WTC11 (cell line): ENCODE results near the gene EML6. TPM values are rescaled to one million over a fixed set of nuclear protein-coding genes. Genes with fewer than 3 reads are reported as not detected.

Experiments used
- ATAC-seq: fragments of 200-7000 bp; cut with Tn5 transposase; 2 replicates; pipeline ENCODE4 v1.10.0; 2021; ENCODE audit warnings: mild to moderate bottlenecking, moderate library complexity
- CTCF ChIA-PET: fragments of 300-600 bp; sonication (Branson Sonifier 250); formaldehyde crosslinking; loops from one replicate; lab custom pipeline; 2021; ENCODE audit warnings: antibody characterized with exemption; lab: Charles Lee
- POLR2A ChIA-PET: fragments of 350-600 bp; sonication (Branson Sonifier 250); formaldehyde crosslinking; loops from one replicate; lab custom pipeline; 2021; ENCODE audit warnings: antibody characterized with exemption; lab: Charles Lee
- DNase-seq: peaks from one replicate; pipeline ENCODE4 v3.0.0; 2021; ENCODE audit warnings: low spot score
- H3K27ac Mint-ChIP-seq: 2 replicates; pipeline ENCODE4 v1.8.0; 2021; ENCODE audit warnings: mixed read lengths
- H3K27me3 Mint-ChIP-seq: 2 replicates; pipeline ENCODE4 v1.8.0; 2021; ENCODE audit warnings: low read depth, mild to moderate bottlenecking, moderate library complexity, mixed read lengths
- H3K36me3 Mint-ChIP-seq: 2 replicates; pipeline ENCODE4 v1.8.0; 2021; ENCODE audit warnings: mixed read lengths
- H3K4me1 Mint-ChIP-seq: 2 replicates; pipeline ENCODE4 v1.8.0; 2022; ENCODE audit warnings: mixed read lengths
- H3K4me3 Mint-ChIP-seq: 2 replicates; pipeline ENCODE4 v1.8.0; 2021; ENCODE audit warnings: mild to moderate bottlenecking, moderate library complexity, mixed read lengths
- H3K9me3 Mint-ChIP-seq: 2 replicates; pipeline ENCODE4 v1.8.0; 2021; ENCODE audit warnings: mixed read lengths
- EMX1 ChIP-seq: fragments of 250-450 bp; sonication (Bioruptor Pico); IDR thresholded peaks from 2 replicates; pipeline ENCODE4 v1.8.0; 2021; ENCODE audit warnings: mild to moderate bottlenecking
- FOXJ3 ChIP-seq: sonication (generic); formaldehyde crosslinking; IDR thresholded peaks from 2 replicates; pipeline ENCODE4 v1.9.0; 2021; ENCODE audit warnings: missing genetic modification reagents, mild to moderate bottlenecking, borderline replicate concordance
- HMGA2 ChIP-seq: fragments of 250-450 bp; sonication (Bioruptor Pico); IDR thresholded peaks from 2 replicates; pipeline ENCODE4 v1.4.0; 2021; ENCODE audit warnings: mild to moderate bottlenecking, moderate library complexity
- JUN ChIP-seq: sonication (generic); formaldehyde crosslinking; IDR thresholded peaks from 2 replicates; pipeline ENCODE4 v1.8.0; 2023; ENCODE audit warnings: mild to moderate bottlenecking, missing genetic modification reagents
- MXD4 ChIP-seq: fragments of 250-450 bp; sonication (Bioruptor Pico); IDR thresholded peaks from 2 replicates; pipeline ENCODE4 v1.8.0; 2021; ENCODE audit warnings: mild to moderate bottlenecking, moderate library complexity, borderline replicate concordance
- ZBTB21 ChIP-seq: sonication (generic); formaldehyde crosslinking; IDR thresholded peaks from 2 replicates; pipeline ENCODE4 v1.8.1; 2023; ENCODE audit warnings: mild to moderate bottlenecking, missing genetic modification reagents, borderline replicate concordance
- ZNF121 ChIP-seq: sonication (generic); formaldehyde crosslinking; IDR thresholded peaks from 2 replicates; pipeline ENCODE4 v1.8.0; 2023; ENCODE audit warnings: missing genetic modification reagents
- ZNF671 ChIP-seq: fragments of 250-450 bp; sonication (Bioruptor Pico); IDR thresholded peaks from 2 replicates; pipeline ENCODE4 v1.8.0; 2021; ENCODE audit warnings: mild to moderate bottlenecking
- total RNA-seq: library from RNA; stranded (reverse); gene quantifications from 3 replicates; pipeline ENCODE4 v1.2.3, GENCODE V29; 2021
- TF ChIP-seq, protein P1 (sequence below): sonication (generic); formaldehyde crosslinking; IDR thresholded peaks from 2 replicates; pipeline ENCODE4 v1.8.1; 2022; ENCODE audit warnings: low read depth, missing genetic modification reagents, borderline replicate concordance
- TF ChIP-seq, protein P2 (sequence below): sonication (generic); formaldehyde crosslinking; IDR thresholded peaks from 2 replicates; pipeline ENCODE4 v1.8.1; 2023; ENCODE audit warnings: mild to moderate bottlenecking, missing genetic modification reagents, moderate library complexity
- TF ChIP-seq, protein P3 (sequence below): fragments of 250-450 bp; sonication (Bioruptor Pico); IDR thresholded peaks from 2 replicates; pipeline ENCODE4 v2.1.2; 2022; ENCODE audit warnings: mild to moderate bottlenecking, moderate library complexity
- TF ChIP-seq, protein P4 (sequence below): sonication (generic); formaldehyde crosslinking; IDR thresholded peaks from 2 replicates; pipeline ENCODE4 v1.8.0; 2023; ENCODE audit warnings: mild to moderate bottlenecking, missing genetic modification reagents
- TF ChIP-seq, protein P5 (sequence below): fragments of 250-450 bp; sonication (Bioruptor Pico); IDR thresholded peaks from 2 replicates; pipeline ENCODE4 v1.9.0; 2021; ENCODE audit warnings: moderate library complexity, mild to moderate bottlenecking, inconsistent platforms, borderline replicate concordance
- TF ChIP-seq, protein P6 (sequence below): sonication (generic); formaldehyde crosslinking; IDR thresholded peaks from 2 replicates; pipeline ENCODE4 v1.8.1; 2023; ENCODE audit warnings: mild to moderate bottlenecking, missing genetic modification reagents
- TF ChIP-seq, protein P7 (sequence below): fragments of 250-450 bp; sonication (Bioruptor Pico); IDR thresholded peaks from 2 replicates; pipeline ENCODE4 v1.8.0; 2021; ENCODE audit warnings: mild to moderate bottlenecking

EML6 gene
- total RNA-seq, 1 experiment from 2014 or later: 2.1 TPM

DNA sequence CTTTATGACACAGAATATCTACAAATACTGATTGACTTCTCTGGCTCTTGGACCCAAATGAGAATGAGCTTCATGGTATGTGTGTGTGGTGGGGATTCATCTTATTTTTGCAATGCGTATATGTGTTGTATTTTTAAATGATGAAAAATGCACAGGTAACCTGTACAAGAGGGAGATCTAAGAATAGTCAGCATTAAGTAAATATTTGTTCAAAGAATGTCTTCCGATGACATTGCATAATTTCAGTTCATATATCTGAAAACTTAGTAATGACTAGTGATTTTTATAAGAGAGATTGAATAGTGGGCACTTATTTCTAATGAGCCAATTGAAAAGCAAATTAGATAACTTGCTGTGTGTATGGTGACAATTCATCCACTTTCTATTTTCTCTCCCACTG lies 66.4 kb downstream of the EML6 start:
- Mint-ChIP-seq H3K9me3 (no peaks in the 10 kb centered on the region), H3K4me1 (no peaks in the 10 kb centered on the region), H3K27ac (no peak overlapping the region), H3K4me3 (no peak overlapping the region), H3K36me3 (no peaks in the 10 kb centered on the region), H3K27me3 (no peaks in the 10 kb centered on the region)
- ChIA-PET CTCF (no interaction called here), POLR2A (no interaction called here)
- TF ChIP-seq ZNF671 (CRISPR knock-in tag) (no peak), ZNF121 (CRISPR knock-in tag) (no peak), JUN (CRISPR knock-in tag) (no peak)
- no peak for DNase-seq
- no peak for ATAC-seq

DNA sequence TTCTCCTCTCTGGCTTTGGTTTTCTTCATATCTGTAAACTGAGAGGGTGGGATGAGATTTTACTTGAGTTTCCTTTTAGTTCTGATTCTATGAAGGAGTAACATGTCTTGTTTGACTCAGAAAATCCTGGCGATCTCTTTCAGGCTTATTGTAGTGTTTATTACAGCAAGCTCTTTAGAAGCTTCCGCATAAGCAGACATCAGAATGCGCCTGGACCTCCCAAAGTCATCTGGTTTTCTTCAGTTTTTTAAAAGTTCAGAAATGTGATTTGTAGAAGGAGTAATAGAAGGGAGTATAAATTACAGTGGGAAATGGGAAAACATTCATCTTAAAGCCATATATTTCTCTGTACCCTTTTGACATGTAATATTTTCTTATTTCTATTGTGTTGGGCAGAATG lies 68.4 kb downstream of the EML6 start:
- Mint-ChIP-seq H3K4me1 (no peaks in the 10 kb centered on the region), H3K4me3 (no peak overlapping the region), H3K9me3 (no peaks in the 10 kb centered on the region), H3K36me3 (no peaks in the 10 kb centered on the region), H3K27me3 (no peaks in the 10 kb centered on the region), H3K27ac (no peak overlapping the region)
- ATAC-seq (no peak), DNase-seq (no peak)
- POLR2A ChIA-PET: no interaction called here
- no peak for TF ChIP-seq ZNF121 (CRISPR knock-in tag)
- TF ChIP-seq, protein P1, sequence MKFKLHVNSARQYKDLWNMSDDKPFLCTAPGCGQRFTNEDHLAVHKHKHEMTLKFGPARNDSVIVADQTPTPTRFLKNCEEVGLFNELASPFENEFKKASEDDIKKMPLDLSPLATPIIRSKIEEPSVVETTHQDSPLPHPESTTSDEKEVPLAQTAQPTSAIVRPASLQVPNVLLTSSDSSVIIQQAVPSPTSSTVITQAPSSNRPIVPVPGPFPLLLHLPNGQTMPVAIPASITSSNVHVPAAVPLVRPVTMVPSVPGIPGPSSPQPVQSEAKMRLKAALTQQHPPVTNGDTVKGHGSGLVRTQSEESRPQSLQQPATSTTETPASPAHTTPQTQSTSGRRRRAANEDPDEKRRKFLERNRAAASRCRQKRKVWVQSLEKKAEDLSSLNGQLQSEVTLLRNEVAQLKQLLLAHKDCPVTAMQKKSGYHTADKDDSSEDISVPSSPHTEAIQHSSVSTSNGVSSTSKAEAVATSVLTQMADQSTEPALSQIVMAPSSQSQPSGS (CRISPR knock-in tag): no peak
- TF ChIP-seq, protein P2, sequence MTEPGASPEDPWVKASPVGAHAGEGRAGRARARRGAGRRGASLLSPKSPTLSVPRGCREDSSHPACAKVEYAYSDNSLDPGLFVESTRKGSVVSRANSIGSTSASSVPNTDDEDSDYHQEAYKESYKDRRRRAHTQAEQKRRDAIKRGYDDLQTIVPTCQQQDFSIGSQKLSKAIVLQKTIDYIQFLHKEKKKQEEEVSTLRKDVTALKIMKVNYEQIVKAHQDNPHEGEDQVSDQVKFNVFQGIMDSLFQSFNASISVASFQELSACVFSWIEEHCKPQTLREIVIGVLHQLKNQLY (CRISPR knock-in tag): no peak
- TF ChIP-seq, protein P3, sequence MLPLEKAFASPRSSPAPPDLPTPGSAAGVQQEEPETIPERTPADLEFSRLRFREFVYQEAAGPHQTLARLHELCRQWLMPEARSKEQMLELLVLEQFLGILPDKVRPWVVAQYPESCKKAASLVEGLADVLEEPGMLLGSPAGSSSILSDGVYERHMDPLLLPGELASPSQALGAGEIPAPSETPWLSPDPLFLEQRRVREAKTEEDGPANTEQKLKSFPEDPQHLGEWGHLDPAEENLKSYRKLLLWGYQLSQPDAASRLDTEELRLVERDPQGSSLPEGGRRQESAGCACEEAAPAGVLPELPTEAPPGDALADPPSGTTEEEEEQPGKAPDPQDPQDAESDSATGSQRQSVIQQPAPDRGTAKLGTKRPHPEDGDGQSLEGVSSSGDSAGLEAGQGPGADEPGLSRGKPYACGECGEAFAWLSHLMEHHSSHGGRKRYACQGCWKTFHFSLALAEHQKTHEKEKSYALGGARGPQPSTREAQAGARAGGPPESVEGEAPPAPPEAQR (CRISPR knock-in tag): no peak
- TF ChIP-seq, protein P4, sequence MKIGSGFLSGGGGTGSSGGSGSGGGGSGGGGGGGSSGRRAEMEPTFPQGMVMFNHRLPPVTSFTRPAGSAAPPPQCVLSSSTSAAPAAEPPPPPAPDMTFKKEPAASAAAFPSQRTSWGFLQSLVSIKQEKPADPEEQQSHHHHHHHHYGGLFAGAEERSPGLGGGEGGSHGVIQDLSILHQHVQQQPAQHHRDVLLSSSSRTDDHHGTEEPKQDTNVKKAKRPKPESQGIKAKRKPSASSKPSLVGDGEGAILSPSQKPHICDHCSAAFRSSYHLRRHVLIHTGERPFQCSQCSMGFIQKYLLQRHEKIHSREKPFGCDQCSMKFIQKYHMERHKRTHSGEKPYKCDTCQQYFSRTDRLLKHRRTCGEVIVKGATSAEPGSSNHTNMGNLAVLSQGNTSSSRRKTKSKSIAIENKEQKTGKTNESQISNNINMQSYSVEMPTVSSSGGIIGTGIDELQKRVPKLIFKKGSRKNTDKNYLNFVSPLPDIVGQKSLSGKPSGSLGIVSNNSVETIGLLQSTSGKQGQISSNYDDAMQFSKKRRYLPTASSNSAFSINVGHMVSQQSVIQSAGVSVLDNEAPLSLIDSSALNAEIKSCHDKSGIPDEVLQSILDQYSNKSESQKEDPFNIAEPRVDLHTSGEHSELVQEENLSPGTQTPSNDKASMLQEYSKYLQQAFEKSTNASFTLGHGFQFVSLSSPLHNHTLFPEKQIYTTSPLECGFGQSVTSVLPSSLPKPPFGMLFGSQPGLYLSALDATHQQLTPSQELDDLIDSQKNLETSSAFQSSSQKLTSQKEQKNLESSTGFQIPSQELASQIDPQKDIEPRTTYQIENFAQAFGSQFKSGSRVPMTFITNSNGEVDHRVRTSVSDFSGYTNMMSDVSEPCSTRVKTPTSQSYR: no peak
- TF ChIP-seq, protein P5, sequence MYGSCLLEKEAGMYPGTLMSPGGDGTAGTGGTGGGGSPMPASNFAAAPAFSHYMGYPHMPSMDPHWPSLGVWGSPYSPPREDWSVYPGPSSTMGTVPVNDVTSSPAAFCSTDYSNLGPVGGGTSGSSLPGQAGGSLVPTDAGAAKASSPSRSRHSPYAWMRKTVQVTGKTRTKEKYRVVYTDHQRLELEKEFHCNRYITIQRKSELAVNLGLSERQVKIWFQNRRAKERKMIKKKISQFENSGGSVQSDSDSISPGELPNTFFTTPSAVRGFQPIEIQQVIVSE (CRISPR knock-in tag): no peak
- CTCF ChIA-PET: no interaction called here

DNA sequence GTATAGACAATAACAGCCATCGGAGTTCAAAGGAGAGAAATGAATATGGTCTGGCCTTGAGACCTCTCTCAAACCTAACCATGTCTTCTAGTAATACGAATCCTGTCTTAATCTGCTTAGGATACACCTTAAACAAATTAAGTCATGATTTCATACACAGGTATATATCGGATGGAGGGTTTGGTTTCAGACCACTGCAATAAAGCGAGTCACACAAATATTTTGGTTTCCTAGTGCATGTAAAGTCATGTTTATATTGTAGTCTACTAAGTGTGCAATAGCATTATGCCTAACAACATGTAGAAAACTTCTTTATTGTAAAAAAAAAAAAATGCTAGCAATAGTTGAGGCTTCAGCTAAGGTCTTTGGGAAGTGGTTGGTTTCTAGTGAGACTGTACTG lies 73.8 kb downstream of the EML6 start:
- Mint-ChIP-seq H3K36me3 (no peaks in the 10 kb centered on the region), H3K4me3 (no peak overlapping the region), H3K4me1 (no peaks in the 10 kb centered on the region)
- ChIA-PET CTCF (interaction anchor here (1.1 to 1.2 kb wide), 2 partner anchors 35 to 41 kb away, joined by 3 to 5 read pairs; no protein-coding TSS in a partner anchor), POLR2A (no interaction called here)
- no peak for TF ChIP-seq MXD4 (CRISPR knock-in tag)
- no peak for TF ChIP-seq EMX1 (CRISPR knock-in tag)
- no peak for TF ChIP-seq HMGA2 (CRISPR knock-in tag)
- TF ChIP-seq ZBTB21 (CRISPR knock-in tag): no peak
- TF ChIP-seq, protein P6, sequence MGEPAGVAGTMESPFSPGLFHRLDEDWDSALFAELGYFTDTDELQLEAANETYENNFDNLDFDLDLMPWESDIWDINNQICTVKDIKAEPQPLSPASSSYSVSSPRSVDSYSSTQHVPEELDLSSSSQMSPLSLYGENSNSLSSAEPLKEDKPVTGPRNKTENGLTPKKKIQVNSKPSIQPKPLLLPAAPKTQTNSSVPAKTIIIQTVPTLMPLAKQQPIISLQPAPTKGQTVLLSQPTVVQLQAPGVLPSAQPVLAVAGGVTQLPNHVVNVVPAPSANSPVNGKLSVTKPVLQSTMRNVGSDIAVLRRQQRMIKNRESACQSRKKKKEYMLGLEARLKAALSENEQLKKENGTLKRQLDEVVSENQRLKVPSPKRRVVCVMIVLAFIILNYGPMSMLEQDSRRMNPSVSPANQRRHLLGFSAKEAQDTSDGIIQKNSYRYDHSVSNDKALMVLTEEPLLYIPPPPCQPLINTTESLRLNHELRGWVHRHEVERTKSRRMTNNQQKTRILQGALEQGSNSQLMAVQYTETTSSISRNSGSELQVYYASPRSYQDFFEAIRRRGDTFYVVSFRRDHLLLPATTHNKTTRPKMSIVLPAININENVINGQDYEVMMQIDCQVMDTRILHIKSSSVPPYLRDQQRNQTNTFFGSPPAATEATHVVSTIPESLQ (CRISPR knock-in tag): no peak
- TF ChIP-seq, protein P7, sequence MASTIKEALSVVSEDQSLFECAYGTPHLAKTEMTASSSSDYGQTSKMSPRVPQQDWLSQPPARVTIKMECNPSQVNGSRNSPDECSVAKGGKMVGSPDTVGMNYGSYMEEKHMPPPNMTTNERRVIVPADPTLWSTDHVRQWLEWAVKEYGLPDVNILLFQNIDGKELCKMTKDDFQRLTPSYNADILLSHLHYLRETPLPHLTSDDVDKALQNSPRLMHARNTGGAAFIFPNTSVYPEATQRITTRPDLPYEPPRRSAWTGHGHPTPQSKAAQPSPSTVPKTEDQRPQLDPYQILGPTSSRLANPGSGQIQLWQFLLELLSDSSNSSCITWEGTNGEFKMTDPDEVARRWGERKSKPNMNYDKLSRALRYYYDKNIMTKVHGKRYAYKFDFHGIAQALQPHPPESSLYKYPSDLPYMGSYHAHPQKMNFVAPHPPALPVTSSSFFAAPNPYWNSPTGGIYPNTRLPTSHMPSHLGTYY: no peak
- no peak for TF ChIP-seq ZNF121 (CRISPR knock-in tag)
- TF ChIP-seq FOXJ3 (CRISPR knock-in tag): no peak
- TF ChIP-seq, all 79 proteins: peak for 0
- Mint-ChIP-seq H3K27me3 (no peaks in the 10 kb centered on the region), H3K27ac (no peak overlapping the region), H3K9me3 (0 out of 2 replicates have a peak, but pooled peaks cover 3% of the 10 kb centered on the region)
- no peak for DNase-seq
- no peak for ATAC-seq
